H1 (cell line): ENCODE measurements around the gene ANKRD40. TPM values are rescaled to one million over a fixed set of nuclear protein-coding genes. Genes with fewer than 3 reads are reported as not detected.

ENCODE experiments used
- CTCF ChIA-PET: fragments of 300-600 bp; sonication (Branson Sonifier 250); formaldehyde crosslinking; loops from one replicate; lab custom pipeline; 2021; ENCODE audit not compliant: partially characterized antibody; lab: Charles Lee
- POLR2A ChIA-PET: fragments of 300-600 bp; sonication (Branson Sonifier 250); formaldehyde crosslinking; loops from one replicate; lab custom pipeline; 2021; ENCODE audit warnings: inconsistent platforms; ENCODE audit not compliant: partially characterized antibody; lab: Charles Lee
- DNase-seq, 2 experiments: peaks; one replicate each; pipeline versions ENCODE4 v3.0.0 to v3.0.0-alpha.2; 2010 to 2022; ENCODE audit warnings: low spot score in 2 of 2, low read depth in 1 of 2, mixed read lengths in 1 of 2
- FAIRE-seq: peaks from 2 replicates; lab custom pipeline; 2011; peaks lifted over from hg19 to GRCh38; lab: Jason Lieb, UNC
- H2AFZ ChIP-seq: 2 replicates; pipeline ENCODE4 v1.8.1; 2012; ENCODE audit warnings: low read length, inconsistent platforms
- H2AK5ac ChIP-seq: 2 replicates; pipeline ENCODE4 v1.6.1; 2013; ENCODE audit warnings: low read depth, low read length
- H2BK120ac ChIP-seq: replicated peaks from 2 replicates; pipeline ENCODE3; 2013; ENCODE audit warnings: low read depth, low read length, inconsistent platforms
- H2BK12ac ChIP-seq: 2 replicates; pipeline ENCODE4 v1.6.1; 2013; ENCODE audit warnings: low read depth, low read length
- H2BK15ac ChIP-seq: 2 replicates; pipeline ENCODE4 v1.6.1; 2013; ENCODE audit warnings: low read length
- H2BK20ac ChIP-seq: 2 replicates; pipeline ENCODE4 v1.6.1; 2013; ENCODE audit warnings: low read length
- H2BK5ac ChIP-seq: 2 replicates; pipeline ENCODE4 v1.6.1; 2013; ENCODE audit warnings: low read depth, low read length
- H3K14ac ChIP-seq: 2 replicates; pipeline ENCODE4 v1.6.1; 2013; ENCODE audit warnings: inconsistent platforms; ENCODE audit not compliant: insufficient read length
- H3K18ac ChIP-seq: 2 replicates; pipeline ENCODE4 v1.6.1; 2013; ENCODE audit warnings: low read length; ENCODE audit errors: extremely low read depth
- H3K23ac ChIP-seq: 2 replicates; pipeline ENCODE4 v1.6.1; 2013; ENCODE audit warnings: inconsistent platforms; ENCODE audit not compliant: insufficient read length
- H3K23me2 ChIP-seq: 2 replicates; pipeline ENCODE4 v1.6.1; 2013; ENCODE audit warnings: low read depth, low read length
- H3K27ac ChIP-seq: 2 replicates; pipeline ENCODE4 v1.6.1; 2011; ENCODE audit warnings: low read depth, low read length, inconsistent platforms
- H3K27me3 ChIP-seq, 4 experiments: replicated peaks in 1 of 4; 1 replicate in 1 of 4; 2 replicates in 3 of 4; pipeline versions ENCODE4 v1.6.1 to v1.8.1; 2011 to 2013; ENCODE audit warnings: low read length in 3 of 4, mild to moderate bottlenecking in 3 of 4, inconsistent platforms in 2 of 4, mixed read lengths in 2 of 4, moderate library complexity in 1 of 4; ENCODE audit not compliant: control insufficient read depth in 3 of 4, insufficient read depth in 3 of 4; ENCODE audit errors: extremely low read depth in 1 of 4
- H3K36me3 ChIP-seq, 4 experiments: 2 replicates each; pipeline versions ENCODE4 v1.6.1 to v1.8.1; 2011 to 2013; ENCODE audit warnings: mild to moderate bottlenecking in 4 of 4, low read length in 3 of 4, moderate library complexity in 2 of 4, control low read depth in 1 of 4, inconsistent platforms in 1 of 4; ENCODE audit not compliant: insufficient read depth in 4 of 4, control insufficient read depth in 2 of 4
- H3K4ac ChIP-seq: replicated peaks from 2 replicates; pipeline ENCODE3; 2013; ENCODE audit warnings: low read length, low read depth, mixed read lengths, inconsistent platforms; ENCODE audit not compliant: insufficient read length
- H3K4me1 ChIP-seq, 4 experiments: replicated peaks in 1 of 4; 1 replicate in 1 of 4; 2 replicates in 3 of 4; pipeline versions ENCODE4 v1.6.1 to v1.8.1; 2011 to 2013; ENCODE audit warnings: low read length in 3 of 4, inconsistent platforms in 2 of 4, mixed read lengths in 1 of 4; ENCODE audit not compliant: insufficient read depth in 4 of 4, control insufficient read depth in 3 of 4
- H3K4me2 ChIP-seq, 2 experiments: 2 replicates each; pipeline versions ENCODE4 v1.6.1 to v1.8.1; 2011 to 2013; ENCODE audit warnings: low read depth in 2 of 2, low read length in 2 of 2, control low read depth in 1 of 2, inconsistent platforms in 1 of 2, mild to moderate bottlenecking in 1 of 2; ENCODE audit not compliant: insufficient read depth in 1 of 2
- H3K4me3 ChIP-seq, 4 experiments: fragments of 200-600, 300-600 bp in 1 of 4; sonication (generic), shearing (Covaris generic), sonication (Bioruptor Twin) in 1 of 4; 2 replicates each; pipeline versions ENCODE4 v1.5.1 to v1.8.1; 2011 to 2016; ENCODE audit warnings: low read length in 4 of 4, low read depth in 3 of 4, control low read depth in 2 of 4, inconsistent platforms in 2 of 4, mild to moderate bottlenecking in 2 of 4, mixed read lengths in 1 of 4, moderate library complexity in 1 of 4; ENCODE audit not compliant: insufficient read depth in 2 of 4; ENCODE audit errors: extremely low read depth in 1 of 4
- H3K56ac ChIP-seq: replicated peaks from 2 replicates; pipeline ENCODE3; 2013; ENCODE audit warnings: low read depth, mild to moderate bottlenecking, mixed read lengths, low read length, inconsistent platforms; ENCODE audit not compliant: insufficient read length
- H3K79me1 ChIP-seq: 2 replicates; pipeline ENCODE4 v1.6.1; 2013; ENCODE audit warnings: low read depth, low read length, control low read depth
- H3K79me2 ChIP-seq, 2 experiments: 2 replicates each; pipeline versions ENCODE4 v1.6.1 to v1.8.1; 2012 to 2013; ENCODE audit warnings: low read length in 2 of 2, mild to moderate bottlenecking in 2 of 2, inconsistent platforms in 1 of 2; ENCODE audit not compliant: insufficient read depth in 2 of 2, control insufficient read depth in 1 of 2
- H3K9ac ChIP-seq, 4 experiments: replicated peaks in 1 of 4; 1 replicate in 1 of 4; 2 replicates in 3 of 4; pipeline versions ENCODE4 v1.6.1 to v1.8.1; 2011 to 2013; ENCODE audit warnings: low read depth in 3 of 4, low read length in 3 of 4, control low read depth in 2 of 4, mild to moderate bottlenecking in 2 of 4, moderate library complexity in 2 of 4, inconsistent platforms in 1 of 4; ENCODE audit errors: extremely low read depth in 1 of 4
- H3K9me3 ChIP-seq, 2 experiments: 2 replicates each; pipeline versions ENCODE4 v1.6.1 to v1.8.1; 2012 to 2013; ENCODE audit warnings: mild to moderate bottlenecking in 2 of 2, moderate library complexity in 2 of 2, control low read depth in 1 of 2, inconsistent platforms in 1 of 2, low read depth in 1 of 2, low read length in 1 of 2, mixed read lengths in 1 of 2; ENCODE audit not compliant: insufficient read depth in 2 of 2
- H4K20me1 ChIP-seq, 2 experiments: replicated peaks in 1 of 2; 2 replicates each; pipeline versions ENCODE3 to v1.8.1; 2011 to 2013; ENCODE audit warnings: inconsistent platforms in 2 of 2, low read length in 2 of 2, mild to moderate bottlenecking in 1 of 2; ENCODE audit not compliant: insufficient read depth in 2 of 2, control insufficient read depth in 1 of 2
- H4K5ac ChIP-seq: 2 replicates; pipeline ENCODE4 v1.6.1; 2013; ENCODE audit warnings: low read length, low read depth, mixed read lengths, inconsistent platforms; ENCODE audit not compliant: insufficient read length
- H4K8ac ChIP-seq: 2 replicates; pipeline ENCODE4 v1.8.0; 2013; ENCODE audit warnings: mild to moderate bottlenecking, moderate library complexity, low read length, inconsistent platforms; ENCODE audit not compliant: insufficient read depth; ENCODE audit errors: extremely low read depth
- H4K91ac ChIP-seq: replicated peaks from 2 replicates; pipeline ENCODE3; 2013; ENCODE audit warnings: low read length, mixed read lengths, inconsistent platforms; ENCODE audit not compliant: insufficient read length
- CBX8 ChIP-seq: fragments of 300-800, 300-1000 bp; sonication (generic); IDR thresholded peaks from 2 replicates; pipeline ENCODE4 v1.7.1; 2016; ENCODE audit warnings: low read depth, low read length, borderline replicate concordance
- FOSL1 ChIP-seq: IDR thresholded peaks from 2 replicates; pipeline ENCODE4 v1.6.1; 2011; ENCODE audit warnings: mild to moderate bottlenecking, low read depth, low read length, moderate library complexity; ENCODE audit not compliant: insufficient read depth
- KDM4A ChIP-seq: IDR thresholded peaks from one replicate; pipeline ENCODE4 v1.7.1; 2012; ENCODE audit warnings: low read depth, mild to moderate bottlenecking, moderate library complexity, low read length, inconsistent platforms; ENCODE audit not compliant: severe bottlenecking
- NRF1 ChIP-seq: IDR thresholded peaks from 2 replicates; pipeline ENCODE4 v1.6.1; 2011; ENCODE audit warnings: mild to moderate bottlenecking, low read depth, low read length, improper control_type of control experiment
- POLR2AphosphoS5 ChIP-seq: IDR thresholded peaks from 2 replicates; pipeline ENCODE4 v1.6.1; 2011; ENCODE audit warnings: low read depth, low read length
- RBBP5 ChIP-seq: IDR thresholded peaks from 2 replicates; pipeline ENCODE4 v1.7.1; 2012; ENCODE audit warnings: low read depth, mild to moderate bottlenecking, inconsistent platforms, low read length, moderate library complexity, borderline replicate concordance
- SP1 ChIP-seq: IDR thresholded peaks from 2 replicates; pipeline ENCODE4 v1.6.1; 2011; ENCODE audit warnings: low read depth, low read length
- SUZ12 ChIP-seq: fragments of 200-600 bp; sonication (generic); IDR thresholded peaks from 2 replicates; pipeline ENCODE4 v1.6.1; 2012; ENCODE audit warnings: mild to moderate bottlenecking, inconsistent platforms, low read length, moderate library complexity, mixed read lengths
- WGBS, 2 experiments: shearing (Covaris generic) in 1 of 2; methylation state at CpG; one replicate each; pipeline versions ENCODE4 v1.1.6 to v1.1.7; 2013 to 2015; ENCODE audit warnings: low lambda C conversion rate in 2 of 2, mixed read lengths in 2 of 2, inconsistent platforms in 1 of 2, low coverage in 1 of 2, missing lambda C conversion rate in 1 of 2; ENCODE audit not compliant: insufficient replicate concordance in 2 of 2, insufficient coverage in 1 of 2, insufficient read length in 1 of 2; ENCODE audit errors: extremely low coverage in 1 of 2, missing lambda C conversion rate in 1 of 2; 5-methylcytosine and 5-hydroxymethylcytosine counted together
- polyA plus RNA-seq, 7 experiments: library from polyadenylated mRNA; depleted of rRNA in 3 of 7; stranded (reverse) in 5 of 7; unstranded in 2 of 7; fragments of >200 nt in 5 of 7; fragments of 200-250 nt in 2 of 7; gene quantifications; 1 replicate in 5 of 7; 2 replicates in 1 of 7; 4 replicates in 1 of 7; pipeline versions ENCODE4 v1.2.1 to v1.2.3, GENCODE V29; 2011 to 2013; ENCODE audit warnings: missing spikeins in 2 of 7, mixed read lengths in 2 of 7
- total RNA-seq: library from RNA; stranded (reverse); fragmentation: NEBNext Ultra II Directional; extraction: Animal tissue kit (Norgen Biotek cat#: 25700); gene quantifications from 2 replicates; pipeline ENCODE4 v1.2.1, GENCODE V29; 2021
- TF ChIP-seq, protein P1 (sequence below): IDR thresholded peaks from 2 replicates; pipeline ENCODE4 v1.6.1; 2012; ENCODE audit warnings: inconsistent platforms
- TF ChIP-seq, protein P2 (sequence below): IDR thresholded peaks from 2 replicates; pipeline ENCODE4 v1.6.1; 2012; ENCODE audit warnings: inconsistent platforms

The ANKRD40 gene
- total and polyA plus RNA-seq, 2 of the 8 experiments (the other 6 are each of a cell fraction or from before 2014, with no cell fraction given) = 26.1 to 50.1 TPM

DNA sequence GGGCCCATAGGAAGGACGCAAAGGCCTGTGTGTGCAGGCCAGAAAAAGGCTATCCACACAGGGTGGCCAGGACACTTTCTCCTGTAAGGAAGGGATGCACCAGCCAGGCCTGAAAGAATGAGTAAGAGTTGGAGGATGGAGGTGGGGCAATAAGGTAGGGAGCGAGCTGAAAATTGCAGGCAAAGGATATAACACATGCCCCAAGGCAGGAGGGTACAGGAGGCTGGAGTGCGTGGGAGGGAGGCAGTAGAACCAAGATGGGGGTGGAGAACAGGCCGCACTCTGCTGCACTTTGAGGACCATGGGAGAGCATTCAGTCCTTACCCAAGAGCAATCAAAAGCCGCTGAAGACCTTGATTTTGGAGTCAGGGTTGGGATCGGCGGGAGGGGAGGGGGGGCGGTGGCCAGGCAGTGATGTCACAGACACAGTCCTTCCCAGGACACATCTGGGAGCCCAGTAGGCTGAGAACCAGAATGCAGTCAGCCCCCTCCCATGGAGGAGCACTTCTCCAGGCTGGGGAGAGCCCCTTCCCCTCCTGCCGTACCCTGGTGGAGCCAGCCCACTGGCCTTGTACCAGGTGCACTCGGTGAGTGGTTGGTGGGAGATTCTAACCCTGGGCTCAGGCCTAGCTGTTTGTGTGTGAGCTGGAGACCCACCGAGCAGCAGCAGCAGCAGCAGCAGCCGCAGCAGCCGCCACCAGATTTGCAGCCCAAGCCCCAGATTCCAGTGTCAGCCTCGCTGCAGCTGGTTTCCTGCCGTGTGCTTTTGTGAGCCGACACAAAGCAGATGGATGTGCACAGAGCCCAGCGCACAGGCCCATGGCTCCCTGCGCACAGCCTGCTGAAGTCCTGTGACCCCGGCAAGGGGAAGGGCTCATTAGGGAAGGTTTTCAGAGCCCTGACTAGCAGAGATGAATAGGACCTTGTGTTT lies 17.5 kb downstream of the ANKRD40 start:
- no peak overlapping the region for H3K56ac ChIP-seq
- no peaks in the 10 kb centered on the region for H4K20me1 ChIP-seq
- peak overlapping the region; percentile 25; the same call in 1 of the 2 replicates for H3K18ac ChIP-seq
- FAIRE-seq (no peak), DNase-seq (no peak)
- no peak overlapping the region for H3K14ac ChIP-seq
- peaks cover 2 to 19% (median 6%) of the 10 kb centered on the region in 4 experiments; a peak in 5 of 8 replicates for H3K36me3 ChIP-seq
- H4K91ac ChIP-seq = peak overlapping the region; percentile 76
- H2BK120ac ChIP-seq = no peak overlapping the region
- H2BK15ac ChIP-seq = peak overlapping the region; percentile 82; the same call in 1 of the 2 replicates
- H3K9ac ChIP-seq = no peak overlapping the region
- no peak overlapping the region for H2AFZ ChIP-seq
- peaks cover 1 to 21% (median 8%) of the 10 kb centered on the region in 4 experiments; a peak in 6 of 7 replicates for H3K4me1 ChIP-seq
- H4K8ac ChIP-seq = peak overlapping the region; percentile 90
- no peak overlapping the region; a peak in 1 of 4 replicates for H3K4me2 ChIP-seq
- H2BK5ac ChIP-seq = peak overlapping the region; percentile 83
- no peak overlapping the region; the same call in 1 of the 2 replicates for H3K27ac ChIP-seq
- no peaks in the 10 kb centered on the region for H3K9me3 ChIP-seq
- ChIA-PET CTCF (interaction anchor here (0.8 to 20.2 kb wide), 6 partner anchors 12 to 206 kb away, joined by 3 to 391 read pairs (median 10); no protein-coding TSS in a partner anchor), POLR2A (interaction anchor here (0.9 kb wide), 1 partner anchor 29 kb away, joined by 4 read pairs; the partner anchor contains the start of gene LUC7L3)
- H2BK12ac ChIP-seq = 0 out of 2 replicates have a peak overlapping the region, but pooled peaks have one; percentile 5
- H3K79me2 ChIP-seq = no peaks in the 10 kb centered on the region
- H3K23ac ChIP-seq = no peak overlapping the region
- no peak overlapping the region for H2AK5ac ChIP-seq
- no peak overlapping the region for H3K4me3 ChIP-seq
- H3K27me3 ChIP-seq = no peaks in the 10 kb centered on the region
- no peaks in the 10 kb centered on the region for H3K23me2 ChIP-seq
- no peaks in the 10 kb centered on the region for H3K79me1 ChIP-seq
- H4K5ac ChIP-seq = peak overlapping the region; percentile 16
- no peak overlapping the region for H3K4ac ChIP-seq
- H2BK20ac ChIP-seq = peak overlapping the region; percentile 49; the same call in 1 of the 2 replicates
- 77% methylated on average over 17 of the region's 19 CpGs; no CpG with 5 or more reads in 1 of the 2 experiments for WGBS, 2 experiments
- TF ChIP-seq NRF1 (no peak), RBBP5 (peak; percentile 2; the same call in 1 of the 2 replicates), KDM4A (no peak), FOSL1 (no peak), POLR2AphosphoS5 (no peak), CBX8 (no peak), SUZ12 (no peak), SP1 (no peak)
- TF ChIP-seq, protein P1, sequence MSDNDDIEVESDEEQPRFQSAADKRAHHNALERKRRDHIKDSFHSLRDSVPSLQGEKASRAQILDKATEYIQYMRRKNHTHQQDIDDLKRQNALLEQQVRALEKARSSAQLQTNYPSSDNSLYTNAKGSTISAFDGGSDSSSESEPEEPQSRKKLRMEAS = peak; percentile 65; the same call in 1 of the 2 replicates
- TF ChIP-seq, protein P2, sequence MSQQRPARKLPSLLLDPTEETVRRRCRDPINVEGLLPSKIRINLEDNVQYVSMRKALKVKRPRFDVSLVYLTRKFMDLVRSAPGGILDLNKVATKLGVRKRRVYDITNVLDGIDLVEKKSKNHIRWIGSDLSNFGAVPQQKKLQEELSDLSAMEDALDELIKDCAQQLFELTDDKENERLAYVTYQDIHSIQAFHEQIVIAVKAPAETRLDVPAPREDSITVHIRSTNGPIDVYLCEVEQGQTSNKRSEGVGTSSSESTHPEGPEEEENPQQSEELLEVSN = no peak
